Endodermal cell (in vitro differentiated cells): ENCODE measurements around the gene MEIKIN. TPM values are rescaled to one million over a fixed set of nuclear protein-coding genes. Genes with fewer than 3 reads are reported as not detected.

ENCODE experiments used
- DNase-seq: peaks from one replicate; pipeline ENCODE4 v3.0.0-alpha.2; 2017
- H3K27ac ChIP-seq: 2 replicates; pipeline ENCODE4 v1.5.1; 2013; ENCODE audit warnings: mild to moderate bottlenecking, low read depth, low read length, moderate library complexity
- H3K27me3 ChIP-seq: 2 replicates; pipeline ENCODE4 v1.6.1; 2013; ENCODE audit warnings: mild to moderate bottlenecking, low read length, moderate library complexity; ENCODE audit not compliant: insufficient read depth, control insufficient read depth, poor library complexity, severe bottlenecking
- H3K36me3 ChIP-seq: 2 replicates; pipeline ENCODE4 v1.7.0; 2013; ENCODE audit warnings: mild to moderate bottlenecking, low read length, moderate library complexity; ENCODE audit not compliant: control insufficient read depth, insufficient read depth
- H3K4me1 ChIP-seq: one replicate; pipeline ENCODE4 v1.7.0; 2013; ENCODE audit warnings: low read length; ENCODE audit not compliant: control insufficient read depth, insufficient read depth
- H3K4me3 ChIP-seq: 2 replicates; pipeline ENCODE4 v1.5.1; 2013; ENCODE audit warnings: mild to moderate bottlenecking, low read length, moderate library complexity
- H3K9ac ChIP-seq: 2 replicates; pipeline ENCODE4 v1.6.1; 2013; ENCODE audit warnings: mild to moderate bottlenecking, low read length, moderate library complexity; ENCODE audit not compliant: poor library complexity, severe bottlenecking; ENCODE audit errors: extremely low read depth
- H3K9me3 ChIP-seq: 2 replicates; pipeline ENCODE4 v1.6.1; 2013; ENCODE audit warnings: mild to moderate bottlenecking, low read length, moderate library complexity; ENCODE audit not compliant: control insufficient read depth
- H3K27ac Mint-ChIP-seq: 2 replicates; pipeline ENCODE4 v1.8.0; 2020; ENCODE audit warnings: mixed read lengths
- H3K27me3 Mint-ChIP-seq: 2 replicates; pipeline ENCODE4 v1.8.0; 2021; ENCODE audit warnings: mild to moderate bottlenecking, mixed read lengths; ENCODE audit not compliant: insufficient read depth
- H3K36me3 Mint-ChIP-seq: 2 replicates; pipeline ENCODE4 v1.8.0; 2020; ENCODE audit warnings: low read depth, mixed read lengths
- H3K4me1 Mint-ChIP-seq: 2 replicates; pipeline ENCODE4 v1.8.0; 2020; ENCODE audit warnings: mixed read lengths
- H3K4me3 Mint-ChIP-seq: 2 replicates; pipeline ENCODE4 v1.8.0; 2020; ENCODE audit warnings: mild to moderate bottlenecking, moderate library complexity, mixed read lengths
- H3K9me3 Mint-ChIP-seq: 2 replicates; pipeline ENCODE4 v1.8.0; 2020; ENCODE audit warnings: mild to moderate bottlenecking, mixed read lengths
- CTCF ChIP-seq: fragments of 200-600 bp; sonication (generic); conservative IDR thresholded peaks from 2 replicates; pipeline ENCODE4 v1.5.0; 2021; ENCODE audit warnings: antibody characterized with exemption, mild to moderate bottlenecking
- WGBS, 2 experiments: methylation state at CpG; one replicate each; pipeline versions ENCODE4 v1.1.5 to v1.1.7; 2013; ENCODE audit warnings: missing lambda C conversion rate in 2 of 2, mixed read lengths in 1 of 2; ENCODE audit not compliant: insufficient coverage in 1 of 2, insufficient read length in 1 of 2; 5-methylcytosine and 5-hydroxymethylcytosine counted together
- total RNA-seq, 2 donors: library from RNA; stranded (reverse); fragmentation: NEBNext Ultra II Directional in 1 of 2; extraction: Animal tissue kit (Norgen Biotek cat#: 25700) in 1 of 2; gene quantifications; 2 replicates in 1 of 2; 3 replicates in 1 of 2; pipeline ENCODE4 v1.2.1, GENCODE V29; 2021

Gene MEIKIN
- total RNA-seq, 2 donors from 2014 or later: not detected

GRCh38 chr5:131993676-131994075 is 48.2 kb upstream of the MEIKIN start:
- no peak for DNase-seq
- H3K36me3 ChIP-seq: no peaks in the 10 kb centered on the region
- no peaks in the 10 kb centered on the region for H3K27me3 Mint-ChIP-seq
- H3K4me1 Mint-ChIP-seq: peaks cover 14% of the 10 kb centered on the region
- no peak overlapping the region for H3K4me3 Mint-ChIP-seq
- no peak for TF ChIP-seq CTCF
- H3K4me1 ChIP-seq: peaks cover 7% of the 10 kb centered on the region
- H3K9me3 Mint-ChIP-seq: no peaks in the 10 kb centered on the region
- 87 to 100% methylated on average over 3 to 4 of the region's 4 CpGs for WGBS, 2 experiments
- no peak overlapping the region for H3K27ac ChIP-seq
- no peak overlapping the region for H3K4me3 ChIP-seq
- no peaks in the 10 kb centered on the region for H3K9me3 ChIP-seq
- H3K27ac Mint-ChIP-seq: no peak overlapping the region
- no peaks in the 10 kb centered on the region for H3K27me3 ChIP-seq
- H3K36me3 Mint-ChIP-seq: no peaks in the 10 kb centered on the region
- no peak overlapping the region for H3K9ac ChIP-seq

GRCh38 chr5:131992370-131992769 is 46.9 kb upstream of the MEIKIN start:
- H3K27ac ChIP-seq: no peak overlapping the region
- H3K4me3 ChIP-seq: no peak overlapping the region
- no peak for TF ChIP-seq CTCF
- Mint-ChIP-seq H3K9me3 (no peaks in the 10 kb centered on the region), H3K36me3 (no peaks in the 10 kb centered on the region), H3K4me3 (no peak overlapping the region), H3K27me3 (no peaks in the 10 kb centered on the region), H3K27ac (no peak overlapping the region), H3K4me1 (peaks cover 14% of the 10 kb centered on the region)
- H3K27me3 ChIP-seq: no peaks in the 10 kb centered on the region
- no peaks in the 10 kb centered on the region for H3K9me3 ChIP-seq
- no peak for DNase-seq
- 85 to 92% methylated on average over 3 to 5 of the region's 5 CpGs for WGBS, 2 experiments
- no peak overlapping the region for H3K9ac ChIP-seq
- peaks cover 7% of the 10 kb centered on the region for H3K4me1 ChIP-seq
- no peaks in the 10 kb centered on the region for H3K36me3 ChIP-seq

GRCh38 chr5:131991593-131992324 is 46.3 kb upstream of the MEIKIN start:
- no peak for TF ChIP-seq CTCF
- H3K9me3 Mint-ChIP-seq: no peaks in the 10 kb centered on the region
- no peaks in the 10 kb centered on the region for H3K36me3 Mint-ChIP-seq
- no peaks in the 10 kb centered on the region for H3K27me3 Mint-ChIP-seq
- no peak overlapping the region for H3K4me3 Mint-ChIP-seq
- no peak overlapping the region for H3K9ac ChIP-seq
- H3K36me3 ChIP-seq: no peaks in the 10 kb centered on the region
- no peak overlapping the region for H3K27ac Mint-ChIP-seq
- H3K27ac ChIP-seq: no peak overlapping the region
- no peaks in the 10 kb centered on the region for H3K9me3 ChIP-seq
- no peaks in the 10 kb centered on the region for H3K27me3 ChIP-seq
- H3K4me1 Mint-ChIP-seq: peaks cover 12% of the 10 kb centered on the region
- peaks cover 7% of the 10 kb centered on the region for H3K4me1 ChIP-seq
- no peak for DNase-seq
- H3K4me3 ChIP-seq: no peak overlapping the region
- 73 to 74% methylated on average over 9 to 10 of the region's 10 CpGs for WGBS, 2 experiments
